ENCODE results near the gene CHIT1.

CHIT1 gene

DNA sequence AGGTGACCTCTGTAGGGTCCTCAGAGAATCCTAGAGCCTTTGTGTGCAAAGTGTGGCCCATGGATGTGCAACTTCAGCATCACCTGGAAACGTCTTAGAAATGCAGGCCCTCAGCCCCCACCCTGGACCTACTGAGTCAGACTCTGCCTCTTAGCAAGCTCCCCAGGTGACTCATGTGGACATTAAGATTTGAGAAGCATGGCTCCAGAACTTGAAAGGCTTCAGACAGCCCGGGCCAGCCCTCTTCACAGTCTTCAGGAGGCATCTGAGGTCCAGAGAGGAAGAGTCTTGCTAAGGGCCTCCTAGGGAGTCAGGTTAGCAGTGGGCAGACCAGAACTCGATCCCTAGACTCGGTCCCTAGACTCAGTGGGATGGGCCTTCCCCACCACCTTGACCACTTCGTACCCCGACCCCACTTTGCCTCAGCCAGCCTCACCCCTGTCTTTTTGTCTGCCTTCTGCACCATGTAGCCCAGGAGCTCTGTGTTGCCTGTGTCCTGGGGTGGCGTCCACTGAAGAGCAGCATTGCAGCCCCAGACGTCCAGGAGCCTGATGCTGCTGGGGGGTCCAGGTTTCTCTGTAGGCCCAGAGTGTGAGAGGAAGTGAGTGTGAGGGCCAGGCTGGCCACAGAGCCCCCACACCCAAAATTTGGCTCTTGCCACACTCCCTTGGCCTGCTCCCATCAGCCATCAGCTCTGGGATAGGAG lies 58.7 kb downstream of the CHIT1 start:
- TF ChIP-seq, protein P1, sequence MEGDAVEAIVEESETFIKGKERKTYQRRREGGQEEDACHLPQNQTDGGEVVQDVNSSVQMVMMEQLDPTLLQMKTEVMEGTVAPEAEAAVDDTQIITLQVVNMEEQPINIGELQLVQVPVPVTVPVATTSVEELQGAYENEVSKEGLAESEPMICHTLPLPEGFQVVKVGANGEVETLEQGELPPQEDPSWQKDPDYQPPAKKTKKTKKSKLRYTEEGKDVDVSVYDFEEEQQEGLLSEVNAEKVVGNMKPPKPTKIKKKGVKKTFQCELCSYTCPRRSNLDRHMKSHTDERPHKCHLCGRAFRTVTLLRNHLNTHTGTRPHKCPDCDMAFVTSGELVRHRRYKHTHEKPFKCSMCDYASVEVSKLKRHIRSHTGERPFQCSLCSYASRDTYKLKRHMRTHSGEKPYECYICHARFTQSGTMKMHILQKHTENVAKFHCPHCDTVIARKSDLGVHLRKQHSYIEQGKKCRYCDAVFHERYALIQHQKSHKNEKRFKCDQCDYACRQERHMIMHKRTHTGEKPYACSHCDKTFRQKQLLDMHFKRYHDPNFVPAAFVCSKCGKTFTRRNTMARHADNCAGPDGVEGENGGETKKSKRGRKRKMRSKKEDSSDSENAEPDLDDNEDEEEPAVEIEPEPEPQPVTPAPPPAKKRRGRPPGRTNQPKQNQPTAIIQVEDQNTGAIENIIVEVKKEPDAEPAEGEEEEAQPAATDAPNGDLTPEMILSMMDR (IDR thresholded peaks at IDR 0.05; ENCODE audit: insufficient read depth, missing control alignments) = no peak
- DNase-seq (ENCODE audit: insufficient read length, low spot score) = no peak
- FAIRE-seq = no peak

DNA sequence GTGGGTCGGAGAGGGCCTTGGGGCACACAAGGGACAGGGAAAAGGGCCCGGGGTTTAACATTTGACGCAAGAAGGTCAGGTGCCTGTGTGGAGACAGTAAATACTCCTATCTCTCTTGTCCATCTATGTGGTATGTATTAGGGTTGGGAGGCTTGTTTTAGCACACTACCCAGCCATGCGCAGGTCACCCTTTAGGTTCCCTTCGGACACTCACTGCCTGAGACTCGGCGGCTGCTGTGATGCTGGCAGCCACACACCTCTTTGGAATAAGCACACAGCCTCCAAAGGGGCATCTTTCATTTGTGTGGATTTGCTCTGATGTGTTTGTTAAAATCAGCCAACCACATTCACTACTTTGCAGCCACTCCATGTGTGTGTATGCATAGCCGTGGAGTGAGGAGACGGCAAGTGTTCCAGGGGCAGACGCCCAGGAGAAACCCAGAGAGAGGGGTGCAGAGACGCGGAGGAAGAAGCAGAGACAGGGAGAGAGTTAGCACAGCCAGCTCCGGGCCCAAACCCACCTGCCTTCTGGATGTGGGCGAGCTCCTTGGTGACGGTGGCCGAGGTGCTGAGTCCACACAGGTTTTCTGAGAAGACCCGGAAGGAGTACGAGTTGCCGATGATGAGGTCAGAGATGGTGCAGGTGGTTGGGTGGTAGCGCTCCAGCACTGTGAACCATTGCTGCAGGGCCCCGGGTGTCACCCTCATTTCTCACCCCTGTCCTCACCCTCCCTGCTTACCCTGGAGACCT lies 59.5 kb downstream of the CHIT1 start:
- TF ChIP-seq, protein P1 (IDR thresholded peaks at IDR 0.05; ENCODE audit: insufficient read depth, missing control alignments) = no peak
- DNase-seq (ENCODE audit: insufficient read length, low spot score) (no peak), FAIRE-seq (no peak)

DNA sequence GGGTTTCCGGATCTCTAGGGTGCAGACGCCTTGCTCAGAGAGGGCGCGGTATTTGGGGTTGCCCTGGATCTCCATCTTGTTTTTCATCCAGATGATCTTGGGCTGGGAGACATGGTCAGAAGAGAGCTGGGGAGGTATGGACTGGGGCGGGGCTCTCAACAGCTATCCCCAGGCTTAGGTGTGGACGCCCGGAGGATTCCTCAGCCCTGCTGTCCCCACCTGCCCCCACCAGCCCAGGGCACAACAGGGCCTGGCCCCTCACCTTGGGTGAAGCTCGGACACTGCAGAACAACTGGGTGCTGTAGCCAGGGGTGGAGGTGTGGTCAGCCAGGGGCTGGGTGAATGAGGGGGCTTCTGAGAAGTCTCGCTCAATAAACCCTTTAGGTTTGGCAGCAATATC lies 60.5 kb downstream of the CHIT1 start:
- TF ChIP-seq, protein P1 (IDR thresholded peaks at IDR 0.05; ENCODE audit: insufficient read depth, missing control alignments) = no peak
- no peak for FAIRE-seq
- DNase-seq (ENCODE audit: insufficient read length, low spot score) = no peak

DNA sequence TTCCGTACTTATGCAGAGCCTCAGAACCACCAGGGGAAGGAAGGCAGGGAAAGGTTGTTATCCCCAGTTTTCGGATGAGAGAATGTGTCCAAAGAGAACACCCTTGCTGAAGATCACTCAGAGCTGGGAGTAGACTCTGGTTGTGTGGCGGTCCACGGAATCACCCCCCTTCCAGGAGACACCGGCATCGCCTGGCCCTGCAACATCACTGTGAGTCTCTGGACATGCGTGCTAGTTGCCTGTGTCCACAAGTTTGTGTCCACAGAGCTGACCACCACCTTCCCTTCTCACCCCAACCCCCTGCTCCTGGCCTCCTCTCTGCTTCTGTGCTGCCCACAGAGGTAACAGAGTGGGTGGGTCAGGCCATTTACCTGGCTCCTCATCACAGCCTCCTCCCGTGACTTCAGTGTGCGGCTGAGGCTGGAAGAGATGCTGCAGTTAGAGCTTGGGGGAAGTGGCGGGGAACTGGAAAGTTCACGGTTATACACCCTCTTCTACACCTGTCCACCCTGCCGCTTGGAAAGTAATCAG lies 61.2 kb downstream of the CHIT1 start:
- DNase-seq (ENCODE audit: insufficient read length, low spot score) = no peak
- TF ChIP-seq, protein P1 (IDR thresholded peaks at IDR 0.05; ENCODE audit: insufficient read depth, missing control alignments) = no peak
- no peak for FAIRE-seq

DNA sequence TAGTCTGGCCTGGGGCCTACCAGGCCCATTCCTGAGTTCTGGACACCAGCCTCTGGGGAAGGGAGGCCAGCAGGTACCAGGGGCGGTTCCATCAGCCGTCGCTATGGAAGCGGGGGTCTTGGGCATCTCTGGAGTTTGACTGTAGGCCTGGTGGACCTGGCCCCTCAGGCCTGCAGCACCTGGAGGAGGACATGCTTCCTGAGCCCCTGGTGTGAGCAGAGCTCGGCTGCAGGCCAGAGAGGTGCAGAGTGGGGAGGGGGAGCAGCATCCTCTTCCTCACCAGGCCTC lies 61.6 kb downstream of the CHIT1 start:
- FAIRE-seq (no peak), DNase-seq (ENCODE audit: insufficient read length, low spot score) (no peak)
- TF ChIP-seq, protein P1 (IDR thresholded peaks at IDR 0.05; ENCODE audit: insufficient read depth, missing control alignments) = no peak

DNA sequence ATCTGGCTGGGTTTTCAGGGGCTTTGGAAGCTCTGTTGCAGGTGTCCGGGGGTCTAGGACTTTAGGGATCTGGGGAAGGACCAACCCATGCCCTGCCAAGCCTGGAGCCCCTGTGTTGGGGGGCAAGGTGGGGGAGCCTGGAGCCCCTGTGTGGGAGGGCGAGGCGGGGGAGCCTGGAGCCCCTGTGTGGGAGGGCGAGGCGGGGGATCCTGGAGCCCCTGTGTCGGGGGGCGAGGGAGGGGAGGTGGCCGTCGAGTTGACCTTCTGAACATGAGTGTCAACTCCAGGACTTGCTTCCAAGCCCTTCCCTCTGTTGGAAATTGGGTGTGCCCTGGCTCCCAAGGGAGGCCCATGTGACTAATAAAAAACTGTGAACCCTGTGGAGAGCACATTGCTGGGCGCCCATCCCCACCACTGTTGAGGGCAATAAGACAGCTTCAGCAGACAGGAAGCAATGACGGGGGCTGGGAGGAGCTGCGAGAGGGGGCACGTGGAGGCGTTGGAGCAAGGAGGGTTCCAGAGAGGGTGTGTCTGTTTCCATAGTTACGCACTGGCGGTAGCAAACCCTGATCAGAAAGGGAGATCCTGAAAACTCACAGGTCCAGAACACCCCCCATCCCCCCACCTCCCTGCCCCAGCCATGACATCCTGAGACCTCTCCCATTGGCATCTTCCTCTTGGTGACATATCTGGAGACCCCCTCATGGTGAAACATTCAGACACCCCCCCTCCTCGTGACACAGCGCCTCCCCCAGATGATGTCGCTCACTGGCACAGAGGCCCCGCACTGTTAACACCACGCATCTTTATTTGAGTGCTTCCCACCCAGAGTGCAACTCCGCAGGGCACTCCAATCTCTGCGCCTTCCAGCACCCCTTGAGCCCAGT lies 62.2 kb downstream of the CHIT1 start:
- FAIRE-seq = no peak

More for the DNA sequence above, 62.2 kb downstream of the CHIT1 start:
- TF ChIP-seq, protein P1 (IDR thresholded peaks at IDR 0.05; ENCODE audit: insufficient read depth, missing control alignments) = no peak
- no peak for DNase-seq (ENCODE audit: insufficient read length, low spot score)

All from D721Med (cell line).